T-cell (primary cell): ENCODE measurements around the gene GPC5. TPM values are rescaled to one million over a fixed set of nuclear protein-coding genes. Genes with fewer than 3 reads are reported as not detected.

Source experiments
- ATAC-seq, 4 experiments: fragments of 200-7000 bp in 3 of 4; fragments of 150-1000 bp in 1 of 4; cut with Tn5 transposase; replicated peaks in 1 of 4; 1 replicate in 3 of 4; 2 replicates in 1 of 4; pipeline ENCODE4 v1.10.0; 2021; ENCODE audit warnings: moderate library complexity in 3 of 4, mild to moderate bottlenecking in 2 of 4, moderate number of reproducible peaks in 1 of 4
- CTCF ChIA-PET, 2 donors: fragments of 300-600 bp; sonication (Branson Sonifier 250); formaldehyde crosslinking; loops; one replicate each; lab custom pipeline; 2022; ENCODE audit warnings: antibody characterized with exemption in 2 of 2; lab: Charles Lee
- POLR2A ChIA-PET, 2 donors: fragments of 300-600 bp; sonication (Branson Sonifier 250); formaldehyde crosslinking; loops; one replicate each; lab custom pipeline; 2022; ENCODE audit warnings: antibody characterized with exemption in 2 of 2; lab: Charles Lee
- DNase-seq, 35 experiments: peaks; one replicate each; pipeline versions ENCODE4 v3.0.0 to v3.0.0-alpha.2; 2013 to 2023
- H3K27ac ChIP-seq: one replicate; pipeline ENCODE4 v1.5.1; 2013; ENCODE audit warnings: low read length
- H3K27me3 ChIP-seq, 2 experiments: replicated peaks in 1 of 2; 1 replicate in 1 of 2; 2 replicates in 1 of 2; pipeline versions ENCODE4 v1.6.1 to v1.7.0; 2013; ENCODE audit warnings: low read length in 1 of 2, mixed read lengths in 1 of 2; ENCODE audit not compliant: control insufficient read depth in 2 of 2, insufficient read depth in 2 of 2; ENCODE audit errors: extremely low read depth in 1 of 2
- H3K36me3 ChIP-seq, 2 donors: 1 replicate in 1 of 2; 2 replicates in 1 of 2; pipeline versions ENCODE4 v1.6.1 to v1.7.0; 2013; ENCODE audit warnings: low read length in 1 of 2; ENCODE audit not compliant: control insufficient read depth in 2 of 2, insufficient read depth in 1 of 2; ENCODE audit errors: extremely low read depth in 1 of 2
- H3K4me1 ChIP-seq, 2 experiments: 1 replicate in 1 of 2; 2 replicates in 1 of 2; pipeline versions ENCODE4 v1.6.1 to v1.7.0; 2013; ENCODE audit warnings: low read length in 2 of 2, mixed read lengths in 1 of 2; ENCODE audit not compliant: insufficient read depth in 2 of 2, control insufficient read depth in 1 of 2; ENCODE audit errors: extremely low read depth in 1 of 2
- H3K4me3 ChIP-seq, 2 donors: 1 replicate in 1 of 2; 2 replicates in 1 of 2; pipeline versions ENCODE4 v1.5.1 to v1.7.0; 2013; ENCODE audit warnings: mild to moderate bottlenecking in 2 of 2, low read length in 1 of 2, moderate library complexity in 1 of 2; ENCODE audit not compliant: control insufficient read depth in 1 of 2; ENCODE audit errors: extremely low read depth in 1 of 2
- H3K9me3 ChIP-seq: 2 replicates; pipeline ENCODE4 v1.7.0; 2013
- H3K27ac Mint-ChIP-seq, 2 donors: one replicate each; pipeline ENCODE4 v1.8.0; 2020 to 2021; ENCODE audit warnings: mild to moderate bottlenecking in 2 of 2, mixed read lengths in 2 of 2
- H3K27me3 Mint-ChIP-seq, 2 donors: one replicate each; pipeline ENCODE4 v1.8.0; 2021 to 2022; ENCODE audit warnings: mixed read lengths in 2 of 2
- H3K36me3 Mint-ChIP-seq: one replicate; pipeline ENCODE4 v1.8.0; 2021; ENCODE audit warnings: mixed read lengths
- H3K4me1 Mint-ChIP-seq, 3 donors: one replicate each; pipeline ENCODE4 v1.8.0; 2020 to 2022; ENCODE audit warnings: mixed read lengths in 3 of 3, mild to moderate bottlenecking in 1 of 3
- H3K4me3 Mint-ChIP-seq, 3 donors: one replicate each; pipeline ENCODE4 v1.8.0; 2020 to 2022; ENCODE audit warnings: mild to moderate bottlenecking in 3 of 3, mixed read lengths in 3 of 3, moderate library complexity in 3 of 3
- H3K9me3 Mint-ChIP-seq, 3 donors: one replicate each; pipeline ENCODE4 v1.8.0; 2020 to 2022; ENCODE audit warnings: mixed read lengths in 3 of 3
- WGBS: methylation state at CpG from one replicate; pipeline ENCODE4 v1.1.5; 2013; ENCODE audit warnings: missing lambda C conversion rate; ENCODE audit not compliant: insufficient coverage; 5-methylcytosine and 5-hydroxymethylcytosine counted together
- total RNA-seq, 35 experiments: library from RNA in 6 of 35; stranded (reverse) in 6 of 35; fragments of 120-200 nt in 1 of 35; gene quantifications; one replicate each; pipeline versions ENCODE4 v1.2.1 to v1.2.4 and lab custom pipeline; 2013 to 2026

Gene GPC5
- total RNA-seq, 5 donors from 2014 or later (not counting 1 experiment from before 2014, with no cell fraction given): 0.12 to 0.39 (median 0.26) TPM

GRCh38 chr13:92345627-92346026, 947.2 kb downstream of the GPC5 start:
- ChIA-PET CTCF (no interaction called here), POLR2A (no interaction called here)
- H3K4me1 ChIP-seq: no peaks in the 10 kb centered on the region
- DNase-seq (no peak), ATAC-seq (no peak)
- no CpG with 5 or more reads among the region's 1 CpG for WGBS
- Mint-ChIP-seq H3K4me3 (no peak overlapping the region), H3K4me1 (no peaks in the 10 kb centered on the region), H3K36me3 (no peaks in the 10 kb centered on the region), H3K27me3 (no peaks in the 10 kb centered on the region), H3K9me3 (peaks cover 0 to 9% (median 4%) of the 10 kb centered on the region in 3 donors), H3K27ac (no peak overlapping the region)
- no peak overlapping the region for H3K27ac ChIP-seq
- no peaks in the 10 kb centered on the region for H3K9me3 ChIP-seq
- H3K36me3 ChIP-seq: no peaks in the 10 kb centered on the region
- H3K27me3 ChIP-seq: no peaks in the 10 kb centered on the region
- no peak overlapping the region for H3K4me3 ChIP-seq

DNA sequence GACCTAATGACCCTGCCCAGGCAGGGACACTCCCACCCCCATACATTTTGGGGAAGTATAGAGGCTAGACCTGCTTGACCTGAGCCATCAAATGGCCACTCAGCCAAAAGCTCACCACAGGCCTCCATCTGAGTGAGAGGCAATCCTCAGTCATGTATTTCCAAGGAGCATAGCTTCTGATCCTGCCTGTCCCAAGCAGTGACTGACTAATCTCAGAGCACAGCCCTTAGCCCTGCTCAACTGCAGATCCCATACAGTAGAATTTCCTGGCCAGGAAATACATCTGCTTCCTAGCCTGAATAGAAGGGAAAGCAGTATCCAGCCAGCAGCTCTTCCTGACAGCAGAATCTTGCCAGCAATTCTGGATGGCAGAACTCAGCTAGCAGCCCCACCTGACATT, 947.6 kb downstream of the GPC5 start:
- no peak overlapping the region for H3K4me3 ChIP-seq
- no peaks in the 10 kb centered on the region for H3K27me3 ChIP-seq
- H3K36me3 Mint-ChIP-seq: no peaks in the 10 kb centered on the region
- H3K4me1 Mint-ChIP-seq: no peaks in the 10 kb centered on the region
- ChIA-PET POLR2A (no interaction called here), CTCF (no interaction called here)
- no peaks in the 10 kb centered on the region for H3K9me3 ChIP-seq
- H3K9me3 Mint-ChIP-seq: peaks cover 0 to 9% (median 4%) of the 10 kb centered on the region in 3 donors
- H3K27ac Mint-ChIP-seq: no peak overlapping the region
- ATAC-seq (no peak), DNase-seq (no peak)
- H3K4me1 ChIP-seq: no peaks in the 10 kb centered on the region
- H3K4me3 Mint-ChIP-seq: no peak overlapping the region
- no peaks in the 10 kb centered on the region for H3K27me3 Mint-ChIP-seq
- no peaks in the 10 kb centered on the region for H3K36me3 ChIP-seq
- no peak overlapping the region for H3K27ac ChIP-seq

DNA sequence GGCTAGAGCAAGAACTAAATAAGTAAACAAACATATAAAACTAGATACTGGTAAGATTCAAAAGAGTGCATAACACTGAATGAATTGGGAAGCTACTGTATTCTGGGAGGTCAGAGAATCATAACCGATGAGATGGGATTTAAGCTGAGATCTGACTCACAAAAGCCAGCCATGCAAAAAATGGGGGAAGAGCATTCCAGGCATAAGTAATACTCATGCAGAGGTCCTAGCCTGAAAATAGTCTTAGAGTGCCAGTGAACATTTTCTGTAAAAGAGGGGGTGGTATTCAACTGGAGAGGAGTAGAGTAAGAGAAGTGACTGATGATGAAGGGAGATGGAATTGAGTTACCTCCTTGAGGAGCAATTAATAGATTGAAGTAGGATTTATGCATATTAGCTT, 956.2 kb downstream of the GPC5 start:
- Mint-ChIP-seq H3K4me3 (no peak overlapping the region), H3K27me3 (no peaks in the 10 kb centered on the region), H3K27ac (no peak overlapping the region), H3K4me1 (no peaks in the 10 kb centered on the region), H3K36me3 (no peaks in the 10 kb centered on the region), H3K9me3 (peaks cover 8 to 16% (median 12%) of the 10 kb centered on the region in 3 donors)
- ATAC-seq (no peak), DNase-seq (no peak)
- Histone ChIP-seq H3K9me3 (no peaks in the 10 kb centered on the region), H3K27me3 (no peaks in the 10 kb centered on the region), H3K27ac (no peak overlapping the region), H3K36me3 (no peaks in the 10 kb centered on the region), H3K4me3 (no peak overlapping the region), H3K4me1 (no peaks in the 10 kb centered on the region)
- 71% methylated on average over 1 of the region's 1 CpG for WGBS
- ChIA-PET CTCF (no interaction called here), POLR2A (no interaction called here)

- no peak for DNase-seq
- Histone ChIP-seq H3K4me1 (no peaks in the 10 kb centered on the region), H3K27ac (no peak overlapping the region), H3K36me3 (no peaks in the 10 kb centered on the region), H3K9me3 (no peaks in the 10 kb centered on the region), H3K27me3 (no peaks in the 10 kb centered on the region), H3K4me3 (no peak overlapping the region)
- no CpG with 5 or more reads among the region's 1 CpG for WGBS
- POLR2A ChIA-PET: no interaction called here
- Mint-ChIP-seq H3K9me3 (peaks cover 8 to 16% (median 14%) of the 10 kb centered on the region in 3 donors), H3K36me3 (no peaks in the 10 kb centered on the region), H3K4me1 (no peaks in the 10 kb centered on the region), H3K4me3 (no peak overlapping the region), H3K27me3 (no peaks in the 10 kb centered on the region), H3K27ac (no peak overlapping the region)
- CTCF ChIA-PET: no interaction called here
- no peak for ATAC-seq
Observed at GRCh38 chr13:92355213-92355612, 956.8 kb downstream of the GPC5 start.

GRCh38 chr13:92362717-92363116, 964.3 kb downstream of the GPC5 start:
- H3K27ac ChIP-seq: no peak overlapping the region
- ATAC-seq: no peak
- Mint-ChIP-seq H3K36me3 (no peaks in the 10 kb centered on the region), H3K4me3 (no peak overlapping the region), H3K27ac (no peak overlapping the region), H3K27me3 (no peaks in the 10 kb centered on the region), H3K9me3 (peaks cover 5 to 18% (median 15%) of the 10 kb centered on the region in 3 donors), H3K4me1 (no peaks in the 10 kb centered on the region)
- no peaks in the 10 kb centered on the region for H3K9me3 ChIP-seq
- H3K4me1 ChIP-seq: no peaks in the 10 kb centered on the region
- H3K27me3 ChIP-seq: no peaks in the 10 kb centered on the region
- no peak overlapping the region for H3K4me3 ChIP-seq
- H3K36me3 ChIP-seq: no peaks in the 10 kb centered on the region
- CTCF ChIA-PET: no interaction called here
- no peak for DNase-seq
- WGBS: no CpG with 5 or more reads among the region's 2 CpGs
- POLR2A ChIA-PET: no interaction called here

GRCh38 chr13:92365904-92366303, 967.5 kb downstream of the GPC5 start:
- Histone ChIP-seq H3K9me3 (no peaks in the 10 kb centered on the region), H3K27me3 (no peaks in the 10 kb centered on the region), H3K4me3 (no peak overlapping the region), H3K4me1 (no peaks in the 10 kb centered on the region), H3K27ac (no peak overlapping the region), H3K36me3 (no peaks in the 10 kb centered on the region)
- ATAC-seq: no peak
- no peak for DNase-seq
- Mint-ChIP-seq H3K36me3 (no peaks in the 10 kb centered on the region), H3K4me1 (no peaks in the 10 kb centered on the region), H3K4me3 (no peak overlapping the region), H3K9me3 (peaks cover 5 to 28% (median 8%) of the 10 kb centered on the region in 3 donors), H3K27ac (no peak overlapping the region), H3K27me3 (no peaks in the 10 kb centered on the region)
- CTCF ChIA-PET: no interaction called here
- POLR2A ChIA-PET: no interaction called here

- WGBS: no CpG with 5 or more reads among the region's 1 CpG
- Mint-ChIP-seq H3K27me3 (no peaks in the 10 kb centered on the region), H3K4me3 (no peak overlapping the region), H3K27ac (no peak overlapping the region), H3K9me3 (peaks cover 4 to 8% (median 6%) of the 10 kb centered on the region in 3 donors), H3K4me1 (no peaks in the 10 kb centered on the region), H3K36me3 (no peaks in the 10 kb centered on the region)
- Histone ChIP-seq H3K9me3 (no peaks in the 10 kb centered on the region), H3K27me3 (no peaks in the 10 kb centered on the region), H3K36me3 (no peaks in the 10 kb centered on the region), H3K4me1 (no peaks in the 10 kb centered on the region), H3K4me3 (no peak overlapping the region), H3K27ac (no peak overlapping the region)
- ATAC-seq: no peak
- CTCF ChIA-PET: no interaction called here
- POLR2A ChIA-PET: no interaction called here
- DNase-seq: no peak
Observed at GRCh38 chr13:92377396-92377795, 979.0 kb downstream of the GPC5 start.
